HG03342 (cell line): ENCODE results near the gene SCGB3A1.
A peak's percentile ranks its signal among the peaks of the same experiment; 100 is the strongest.

Experiments used
- ATAC-seq: cut with Tn5 transposase; IDR thresholded peaks from one replicate; pipeline ENCODE4 v1.9.1; 2021; ENCODE audit warnings: mild to moderate bottlenecking, moderate library complexity; ENCODE audit not compliant: unreplicated experiment

The SCGB3A1 gene

DNA sequence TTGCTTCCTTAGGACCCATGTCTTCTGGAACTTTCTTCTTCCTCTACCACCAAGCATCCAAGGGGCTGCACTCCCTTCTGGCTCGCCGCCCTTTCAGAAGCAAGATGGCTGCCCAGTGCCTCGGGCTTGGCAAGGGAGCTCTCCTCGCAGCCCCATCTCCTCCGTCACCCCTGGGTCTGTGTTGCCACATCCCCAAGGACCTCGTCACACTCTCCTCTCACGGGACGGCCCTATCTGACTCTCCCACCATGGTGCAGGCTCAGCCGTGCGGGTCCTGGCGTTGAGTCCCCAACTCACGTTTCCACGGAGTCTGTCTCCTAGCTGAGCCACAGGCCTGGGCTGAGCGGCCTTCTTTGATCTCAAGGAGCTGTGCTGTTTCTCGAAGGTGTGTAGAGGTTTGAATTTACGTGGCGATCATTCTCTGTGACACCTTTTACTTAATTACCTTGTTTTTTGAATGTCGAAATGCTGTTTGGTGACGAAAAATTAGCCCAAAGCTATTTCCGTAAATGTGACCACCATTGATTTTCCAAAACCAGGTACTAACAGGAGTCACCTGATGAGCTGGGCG, 15.0 kb upstream of the SCGB3A1 start:
- no peak for ATAC-seq

DNA sequence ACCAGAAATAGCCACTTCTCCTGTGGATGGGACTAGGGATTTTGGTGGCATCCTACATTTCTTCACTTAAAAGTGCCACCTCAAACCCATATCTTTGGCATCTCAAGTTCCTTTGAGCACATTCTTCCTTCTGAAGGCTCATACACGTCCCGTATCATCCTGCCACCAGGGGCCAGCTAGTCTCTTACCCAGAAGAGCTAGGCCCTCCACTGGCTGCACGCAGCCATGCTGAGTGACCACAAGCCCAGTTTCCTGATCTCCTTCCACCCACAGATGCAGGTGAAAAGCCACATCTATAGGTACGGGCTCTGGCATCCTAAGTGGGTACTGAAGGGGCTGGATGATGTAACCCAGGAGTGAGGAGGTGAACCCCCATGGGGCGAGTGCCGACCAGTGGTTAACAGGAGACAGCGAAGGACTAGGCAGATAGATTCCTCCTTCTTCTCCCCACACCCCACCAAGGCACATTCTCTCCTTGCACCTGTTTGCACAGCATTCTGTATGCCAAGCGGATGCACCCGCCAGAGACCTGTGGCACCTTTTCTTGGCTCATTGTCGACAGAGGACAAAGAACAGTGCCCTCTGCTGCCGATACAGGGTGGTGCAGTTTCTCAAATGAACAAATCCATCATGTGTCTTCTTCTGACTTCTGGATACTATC, 14.4 kb upstream of the SCGB3A1 start:
- peak; percentile 77 for ATAC-seq

DNA sequence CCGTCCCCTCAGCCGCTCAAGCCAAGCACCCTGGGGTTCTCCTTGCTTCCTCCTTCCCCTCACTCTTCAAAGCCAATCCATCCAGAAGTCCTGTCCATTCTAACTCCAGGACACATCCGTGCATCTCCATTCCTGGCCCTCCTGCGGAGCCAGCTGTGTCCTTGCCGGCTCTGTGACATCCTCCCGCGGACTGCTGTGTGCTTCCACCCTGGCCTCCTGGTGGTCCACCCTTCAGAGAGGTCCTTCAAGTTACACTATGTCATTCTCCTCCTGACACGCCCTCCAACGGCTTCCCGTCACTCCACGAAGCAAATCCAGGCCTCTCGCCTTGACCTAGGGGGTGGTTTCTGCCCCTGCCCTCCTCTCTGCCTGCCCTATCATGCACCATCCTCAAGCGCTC, 13.0 kb upstream of the SCGB3A1 start:
- no peak for ATAC-seq

DNA sequence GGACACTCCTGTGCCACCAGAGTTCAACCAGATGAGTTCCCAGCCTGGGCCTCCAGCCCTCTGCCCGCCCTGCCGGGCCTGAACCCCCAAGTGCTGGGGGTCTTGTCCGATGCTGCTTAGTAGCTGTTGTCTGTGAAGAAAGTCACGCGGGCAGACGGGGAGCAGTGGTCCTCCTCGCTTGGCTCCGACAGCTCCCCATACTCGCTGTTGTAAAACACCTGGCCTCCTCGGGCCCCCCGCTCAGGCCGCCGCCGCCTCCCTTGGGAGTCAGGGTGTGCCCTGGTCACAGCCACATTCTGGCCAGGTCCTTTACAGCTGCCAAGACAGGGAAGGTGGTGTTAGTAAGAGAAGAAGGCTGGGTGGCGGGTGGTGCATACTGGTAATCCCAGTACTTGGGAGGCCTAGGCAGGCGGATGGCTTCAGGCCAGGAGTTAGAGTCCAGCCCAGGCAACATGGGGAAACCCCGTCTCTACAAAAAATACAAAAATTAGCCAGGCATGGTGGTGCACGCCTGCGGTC, 11.8 kb upstream of the SCGB3A1 start:
- ATAC-seq, result no peak

DNA sequence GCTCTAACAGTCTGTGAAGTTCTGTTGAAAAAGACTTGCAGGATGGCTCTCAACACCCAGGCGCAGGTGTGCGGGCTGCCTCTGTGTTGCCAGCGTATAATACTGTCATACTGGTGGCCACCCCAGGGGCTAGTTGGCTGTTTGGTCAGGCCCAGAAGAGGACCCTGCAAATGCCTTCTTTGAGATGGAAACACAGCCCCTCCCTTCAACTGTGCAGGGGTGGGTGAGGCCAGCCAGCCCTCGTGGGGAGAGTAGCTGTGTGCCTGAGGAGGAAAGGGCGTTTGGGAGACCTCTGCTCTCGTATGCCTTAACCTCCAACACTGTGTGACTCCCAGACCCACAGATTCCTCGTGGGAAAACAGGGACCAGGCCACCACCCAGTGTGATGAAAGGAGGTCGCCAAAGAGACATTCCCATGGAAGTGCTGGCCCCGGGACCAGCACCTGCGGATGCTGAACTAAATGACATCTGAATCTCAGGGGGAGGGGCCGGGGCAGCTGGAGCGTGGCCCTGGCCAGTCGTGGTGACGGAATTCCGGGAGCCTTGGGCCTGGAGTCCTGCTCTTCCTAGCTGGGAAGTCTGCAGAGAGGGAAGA, 11.3 kb upstream of the SCGB3A1 start:
- ATAC-seq, result no peak

DNA sequence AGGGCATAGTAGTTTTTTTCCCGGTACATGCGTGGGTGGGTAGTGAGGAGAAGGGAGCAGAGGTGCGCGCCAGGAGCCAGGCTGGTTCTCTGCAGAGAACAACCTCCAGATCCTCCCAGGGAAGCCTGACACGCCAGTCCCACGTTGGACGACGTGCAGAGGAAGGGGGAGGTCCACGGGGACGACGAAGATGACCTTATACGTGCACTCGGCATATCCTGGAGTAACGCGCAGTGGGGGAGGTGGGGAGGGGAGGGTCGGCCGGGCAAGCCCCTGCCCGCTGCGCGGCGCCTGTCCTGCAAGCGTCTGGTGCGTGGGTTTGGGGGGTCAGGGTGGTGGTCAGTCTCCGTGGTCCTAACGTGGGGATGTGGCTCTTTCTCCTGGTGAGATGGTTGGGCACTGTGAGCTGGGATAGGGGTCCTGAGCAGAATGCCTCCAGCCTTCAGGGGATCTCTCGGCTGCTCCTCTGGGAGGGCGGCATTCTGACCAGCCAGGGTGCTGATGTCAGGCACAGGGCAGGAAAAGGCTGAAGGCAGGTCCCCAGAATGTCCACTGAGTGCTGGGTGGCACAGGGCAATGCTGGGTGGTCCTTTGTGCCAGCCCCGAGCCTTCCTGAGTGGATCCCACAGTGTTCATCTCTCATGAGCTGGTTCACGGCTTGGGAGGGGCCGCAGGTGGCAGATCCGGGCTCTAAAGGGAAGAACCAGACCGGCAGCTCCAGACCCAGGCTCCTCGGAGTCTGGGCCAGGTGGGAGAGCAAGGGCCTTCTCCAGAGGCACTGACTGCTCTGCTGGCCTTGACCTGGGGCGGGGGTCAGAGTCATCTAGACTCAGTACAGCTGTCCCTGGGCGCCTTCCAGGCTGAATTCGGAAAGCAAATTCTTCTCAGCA, 10.5 kb upstream of the SCGB3A1 start:
- ATAC-seq, result no peak

DNA sequence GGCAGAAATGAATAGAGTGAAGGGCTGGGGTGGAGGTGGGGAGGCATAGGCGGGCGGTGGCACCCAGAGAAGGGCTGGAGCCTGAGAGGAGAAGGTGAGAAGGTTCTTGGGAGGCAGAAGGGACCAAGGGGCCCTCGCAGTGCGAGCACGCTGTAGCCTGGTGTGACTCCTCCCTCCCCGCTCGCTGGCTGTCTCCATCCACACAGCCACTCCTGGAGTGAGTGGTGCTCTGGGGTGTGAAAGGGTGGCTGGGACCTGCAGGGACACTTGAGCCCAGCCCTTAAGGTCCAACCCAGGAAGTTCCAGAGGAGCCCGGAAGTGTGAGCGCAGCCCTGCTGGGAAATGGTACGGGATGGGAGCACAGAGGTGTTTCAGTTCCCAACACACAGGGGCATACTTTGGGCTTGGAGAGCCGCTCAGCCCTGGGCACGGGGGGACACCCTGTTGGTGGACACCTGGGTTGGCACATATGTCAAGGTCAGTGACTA, 9.3 kb upstream of the SCGB3A1 start:
- no peak for ATAC-seq

DNA sequence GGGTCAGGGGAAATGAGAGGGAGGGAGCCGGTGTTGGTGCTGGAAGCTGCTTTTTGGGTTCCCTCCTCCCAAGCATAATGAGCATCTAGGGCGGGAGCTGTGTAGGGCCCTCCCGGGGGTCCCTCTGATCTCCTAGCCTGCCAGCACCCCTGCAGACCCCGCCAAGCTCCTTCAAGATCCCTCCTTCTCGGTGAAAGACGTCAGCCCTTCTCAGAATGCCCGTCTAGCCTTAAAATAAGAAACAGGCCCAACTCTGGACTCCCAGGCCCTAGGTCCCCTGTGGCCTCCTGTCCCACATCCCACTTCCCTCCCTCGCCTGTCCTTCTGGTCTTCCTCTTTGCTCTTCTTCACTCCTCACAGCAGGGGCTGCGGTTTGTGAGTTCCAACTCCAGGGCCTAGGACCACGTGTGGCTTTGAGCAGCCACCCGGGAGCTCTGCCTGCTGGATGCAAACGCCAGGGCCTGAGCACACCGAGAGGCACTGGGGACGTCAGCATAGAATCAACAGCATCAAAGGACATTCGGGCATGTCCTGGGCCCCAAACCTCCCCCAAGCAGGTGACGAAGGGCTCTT, 8.8 kb upstream of the SCGB3A1 start:
- ATAC-seq, result no peak

DNA sequence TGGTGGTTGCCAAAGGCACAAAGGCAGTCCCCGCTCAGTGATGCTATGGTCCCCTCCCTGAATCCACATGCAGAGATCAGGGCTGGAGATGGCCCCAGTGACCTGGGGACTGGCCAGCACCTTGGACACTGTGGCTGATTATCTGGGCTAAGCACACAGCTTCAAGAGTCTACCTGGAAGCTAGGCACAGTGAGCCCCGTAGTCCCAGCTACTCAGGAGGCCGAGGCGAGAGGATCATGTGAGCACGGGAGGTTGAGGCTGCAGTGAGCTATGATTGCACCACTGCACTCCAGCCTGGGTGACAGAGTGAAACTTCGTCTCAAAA, 8.3 kb upstream of the SCGB3A1 start:
- ATAC-seq, result no peak

DNA sequence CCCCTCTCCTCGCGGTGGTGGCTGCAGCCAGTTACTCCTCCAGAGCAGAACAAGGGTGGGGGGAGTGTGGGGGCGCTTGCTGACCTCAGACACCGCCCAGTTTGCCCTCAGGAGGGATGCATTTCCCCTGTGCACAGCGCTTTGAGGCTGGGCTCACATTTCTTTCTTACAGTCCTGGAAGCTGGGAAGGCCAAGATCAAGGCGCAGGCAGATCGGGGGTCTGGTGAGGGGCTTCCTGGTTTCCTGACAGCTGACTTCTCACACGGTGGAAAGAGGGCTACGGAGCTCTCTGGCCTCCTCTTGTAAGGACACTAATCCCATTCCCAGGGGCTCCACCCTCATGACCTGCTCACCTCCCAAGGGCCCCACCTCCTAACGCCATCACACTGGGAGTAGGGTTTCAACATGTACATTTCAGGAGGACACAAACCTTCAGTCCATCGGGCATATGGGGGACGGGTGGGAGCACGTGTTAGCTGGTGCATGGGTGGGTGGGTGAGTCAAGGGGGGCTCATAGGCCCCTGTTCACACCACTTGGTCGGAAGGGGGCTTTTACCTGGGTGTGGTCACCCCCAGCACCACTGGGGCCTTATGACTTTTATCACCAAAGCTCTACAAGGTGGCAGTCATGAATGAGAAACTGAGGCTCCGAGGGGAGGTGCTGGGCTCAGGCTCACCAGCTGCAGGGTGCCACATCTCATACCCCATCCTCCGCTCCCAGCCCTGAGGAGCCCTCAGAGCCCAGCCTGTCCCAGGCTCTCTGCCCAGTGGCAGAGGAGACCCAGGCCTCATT, 7.7 kb upstream of the SCGB3A1 start:
- no peak for ATAC-seq

DNA sequence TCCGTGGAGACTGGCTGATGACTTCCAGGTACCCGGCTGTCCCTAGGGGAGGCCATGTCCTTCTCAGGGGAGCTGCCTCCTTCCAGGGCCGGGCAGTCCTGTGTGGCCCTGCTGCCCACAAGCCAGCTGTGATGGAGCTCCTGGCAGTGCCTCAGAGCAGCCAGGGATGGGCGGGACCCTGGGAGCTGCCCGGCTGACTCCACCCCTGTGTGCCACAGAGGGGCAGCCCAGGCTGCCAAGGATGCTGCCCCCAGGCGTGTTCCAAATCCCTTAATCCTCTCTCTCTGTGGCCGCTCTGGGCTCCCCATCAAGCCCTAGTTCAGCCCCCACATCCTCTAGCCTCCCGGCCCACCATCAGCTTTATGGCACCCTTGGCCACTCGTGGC, 7.0 kb upstream of the SCGB3A1 start:
- ATAC-seq, result no peak

DNA sequence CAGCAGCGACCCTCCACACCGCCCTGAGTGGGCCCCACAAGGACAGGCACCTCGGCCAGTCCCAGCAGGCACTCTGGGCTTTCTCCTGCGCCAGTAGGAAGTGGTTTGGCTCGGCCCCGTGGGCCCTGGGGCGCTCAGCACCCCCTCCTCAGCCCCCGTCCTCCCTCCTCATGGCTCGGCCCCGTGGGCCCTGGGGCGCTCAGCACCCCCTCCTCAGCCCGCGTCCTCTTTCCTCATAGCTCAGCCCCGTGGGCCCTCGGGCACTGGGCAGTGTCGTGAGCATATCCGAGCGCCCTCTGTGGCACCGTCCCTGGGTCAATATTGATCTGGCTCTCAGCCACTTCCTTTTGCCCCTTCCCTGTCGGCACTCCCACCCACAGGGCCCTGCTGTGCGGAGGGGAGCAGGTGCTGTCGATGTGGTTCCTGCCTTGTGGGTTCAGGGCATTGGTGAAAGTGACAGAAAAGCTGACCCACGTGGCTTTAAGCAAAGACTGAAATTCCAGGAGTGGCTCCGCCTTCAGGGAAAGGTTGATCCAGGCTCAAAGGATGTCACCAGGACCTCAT, 5.5 kb upstream of the SCGB3A1 start:
- ATAC-seq, result no peak

DNA sequence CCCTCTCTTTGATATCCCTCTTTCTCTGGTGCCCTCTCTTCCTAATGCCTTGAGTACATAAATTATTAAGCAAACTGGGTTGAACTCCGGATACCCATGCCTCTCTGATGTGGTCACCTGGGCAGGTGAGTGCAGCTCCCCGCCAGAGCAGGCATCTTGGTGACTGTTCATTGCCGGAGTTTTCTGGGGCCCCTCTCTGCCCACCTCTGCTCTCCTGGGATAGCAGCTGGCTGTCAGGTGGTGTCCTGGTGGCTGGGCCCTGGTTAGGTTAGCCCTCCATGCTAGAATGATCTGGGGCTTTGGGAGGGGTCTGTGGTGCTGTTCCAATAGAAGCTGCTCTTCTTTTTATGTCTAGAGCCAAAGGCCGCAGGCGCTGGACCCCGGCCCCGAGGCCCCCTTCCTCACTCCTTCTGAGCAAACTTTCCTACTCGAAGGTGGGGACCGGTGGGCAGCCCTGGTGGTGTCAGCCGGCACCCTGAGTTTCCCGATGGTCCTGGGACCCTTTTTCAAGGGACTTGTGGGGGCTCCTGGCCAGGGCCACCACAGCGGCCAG, 4.9 kb upstream of the SCGB3A1 start:
- ATAC-seq, result no peak

DNA sequence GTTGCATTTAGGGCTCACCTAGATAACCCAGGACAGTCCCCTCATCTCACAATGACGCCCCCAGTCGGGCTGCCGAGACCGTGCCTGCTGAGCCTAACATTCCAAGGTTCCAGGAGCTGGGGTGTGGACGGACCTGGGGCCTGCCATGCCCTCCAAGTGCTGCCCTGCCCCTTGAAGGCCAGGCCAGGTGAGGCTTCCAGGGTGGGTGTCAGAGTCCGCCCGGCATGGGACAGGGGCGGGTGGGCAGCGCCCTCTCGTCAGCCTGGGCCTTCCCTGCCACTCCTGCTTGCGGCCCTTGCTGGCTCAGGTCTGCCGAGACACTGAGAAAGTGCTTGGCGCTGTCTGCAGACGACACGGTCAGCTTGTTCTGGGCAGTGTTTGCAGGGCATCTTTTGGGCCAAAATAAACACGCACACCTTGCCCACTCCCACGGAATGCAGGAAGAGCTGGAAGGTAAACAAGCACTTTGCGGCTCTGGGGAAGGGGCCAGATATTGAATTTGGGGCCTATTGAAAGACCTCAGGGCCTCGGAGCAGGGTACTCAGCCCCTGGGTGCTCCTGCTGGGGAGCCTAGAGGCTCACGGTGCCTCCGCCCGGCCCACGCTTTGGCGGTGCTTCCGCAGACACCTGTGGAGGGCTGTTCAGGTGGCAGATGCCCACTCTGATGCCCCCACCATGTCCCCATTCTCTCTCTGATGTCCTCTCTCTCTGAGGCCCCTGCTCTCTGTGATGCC, 4.2 kb upstream of the SCGB3A1 start:
- ATAC-seq, result no peak

DNA sequence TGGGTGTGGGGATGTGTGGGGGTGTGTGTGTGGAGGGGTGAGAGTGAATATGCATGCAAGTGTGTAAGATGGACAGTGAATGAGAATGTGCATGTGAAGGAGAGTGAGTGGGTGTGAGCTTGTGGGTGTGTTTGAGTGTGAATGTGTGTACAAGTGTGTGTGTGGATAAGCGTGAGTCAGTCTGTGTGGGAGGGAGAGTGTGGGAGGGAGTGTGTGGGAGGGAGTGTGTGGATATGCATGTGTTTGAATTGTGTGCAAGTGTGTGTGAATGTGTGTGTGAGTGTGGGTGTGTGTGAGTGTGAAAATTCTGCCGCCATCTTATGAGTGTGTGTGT, 3.7 kb upstream of the SCGB3A1 start:
- no peak for ATAC-seq

DNA sequence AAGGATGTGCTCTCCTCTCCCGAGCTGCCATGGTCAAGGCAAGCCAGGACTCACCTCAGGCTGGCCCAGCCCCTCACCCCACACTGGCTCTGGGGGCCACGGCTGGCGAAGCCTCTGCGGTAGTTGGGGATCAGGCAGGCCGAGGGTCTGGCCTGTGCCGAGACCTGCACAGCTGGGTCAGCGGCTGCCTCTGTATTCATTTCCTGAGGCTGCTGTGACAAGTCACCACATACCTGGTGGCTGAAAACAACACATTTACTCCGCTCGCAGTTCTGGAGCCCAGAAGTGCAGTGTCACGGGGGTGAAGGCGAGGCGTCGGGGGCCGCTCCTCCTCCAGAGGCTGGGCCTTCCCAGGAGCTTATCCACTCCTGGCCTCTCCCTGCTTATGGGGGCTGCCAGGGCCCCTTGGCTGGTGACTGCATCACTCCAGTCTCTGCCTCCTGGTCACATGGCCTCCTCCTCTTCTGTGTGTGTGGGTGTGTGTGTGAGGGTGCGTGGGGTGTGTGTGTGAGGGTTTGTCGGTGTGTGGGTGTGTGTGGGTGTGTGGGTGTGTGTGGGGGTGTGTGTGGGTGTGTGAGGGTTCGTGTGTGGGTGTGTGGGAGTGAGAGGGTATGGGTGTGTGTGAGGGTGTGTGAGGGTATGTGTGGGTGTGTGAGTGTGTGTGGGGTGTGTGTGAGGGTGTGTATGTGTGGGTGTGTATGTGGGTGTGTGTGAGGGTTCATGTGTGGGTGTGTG, 3.2 kb upstream of the SCGB3A1 start:
- no peak for ATAC-seq

DNA sequence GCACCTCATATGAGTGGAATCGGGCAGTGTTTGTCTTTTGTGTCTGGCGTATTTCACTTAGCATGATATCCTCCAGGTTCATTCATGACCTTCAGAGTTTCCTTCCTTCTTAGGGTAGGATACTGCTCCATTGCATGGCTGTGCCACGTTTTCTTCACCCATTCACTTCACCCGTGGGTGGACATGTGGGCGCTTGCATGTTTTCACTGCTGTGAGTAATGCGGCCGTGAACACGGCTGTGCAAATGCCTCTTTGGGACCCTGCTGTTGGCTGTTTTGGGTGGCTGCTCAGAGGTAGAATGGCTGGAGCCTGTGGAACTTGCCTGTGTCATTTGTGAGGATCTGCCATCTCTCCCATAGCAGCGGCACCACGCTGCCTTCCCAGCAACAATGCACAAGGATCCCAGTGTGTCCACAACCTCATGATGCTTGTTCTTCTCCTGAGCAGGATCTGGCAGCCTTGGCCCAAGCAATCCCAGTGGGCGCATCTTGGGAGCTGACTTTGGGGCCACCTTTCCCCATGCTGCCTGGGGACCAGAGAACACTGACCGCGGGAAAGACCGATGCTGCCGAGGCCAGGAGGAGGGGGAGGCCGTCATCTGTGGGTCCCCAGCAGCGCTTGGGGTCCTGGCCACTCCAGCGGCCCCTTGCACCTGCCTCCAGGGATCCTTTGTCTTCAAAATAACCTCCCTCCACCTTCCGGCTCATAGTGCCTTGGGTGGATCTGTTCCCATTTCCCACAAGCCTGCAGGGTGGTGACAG, 2.3 kb upstream of the SCGB3A1 start:
- ATAC-seq, result no peak

DNA sequence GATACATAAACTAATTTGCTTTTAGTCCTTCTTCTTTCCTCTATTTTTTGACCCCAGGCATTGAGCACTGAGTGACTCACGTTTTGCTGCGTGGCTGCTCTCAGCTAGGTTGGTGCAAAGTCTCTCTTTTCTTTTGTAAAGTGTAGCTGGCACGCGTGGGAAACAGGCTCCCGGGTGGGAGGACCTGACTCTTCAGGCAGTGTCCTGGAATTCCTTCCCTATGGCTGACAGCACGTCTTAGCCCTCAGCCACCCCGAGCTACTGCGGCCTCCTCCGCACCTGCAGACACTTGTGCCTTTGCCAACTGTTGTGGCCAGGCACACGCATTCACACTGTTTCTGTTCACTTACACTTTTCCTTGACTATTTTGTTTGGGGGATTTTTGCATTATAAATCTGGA, 877 bp upstream of the SCGB3A1 start:
- ATAC-seq, result no peak
